ENCODE data around the gene PVRIG. TPM values are rescaled to one million over a fixed set of nuclear protein-coding genes. Genes with fewer than 3 reads are reported as not detected.
"Not testable (repeated sequence)": the region's sequence is repeated elsewhere in the genome, so short reads cannot be mapped to it uniquely, and the experiment has no call there.

PVRIG gene
- total RNA-seq, 1 donor from 2014 or later, result 1.1 TPM

GRCh38 chr7:100234660-100235317, 15.0 kb downstream of the PVRIG start:
- DNase-seq (ENCODE audit: low spot score), result not testable (repeated sequence)

DNA sequence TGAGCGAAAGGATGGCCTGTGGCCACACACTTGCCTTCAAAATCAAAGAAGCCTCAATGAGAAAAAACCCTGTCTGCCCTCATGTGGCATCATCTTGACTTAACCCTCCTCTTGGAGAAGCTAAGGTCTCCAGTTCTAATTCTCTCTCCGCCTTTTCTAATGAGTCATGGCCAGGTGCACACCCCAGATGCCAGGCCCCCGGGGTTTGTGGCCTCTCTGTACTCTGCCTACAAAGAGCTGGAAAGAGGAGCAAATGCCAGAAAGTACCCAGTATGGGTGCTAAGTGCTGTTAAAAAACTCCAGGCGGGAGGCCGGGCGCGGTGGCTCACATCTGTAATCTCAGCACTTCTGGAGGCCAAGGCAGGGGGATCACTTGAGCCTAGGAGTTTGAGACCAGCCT, 20.2 kb downstream of the PVRIG start:
- DNase-seq (ENCODE audit: low spot score), result not testable (repeated sequence)

GRCh38 chr7:100243385-100243784, 23.6 kb downstream of the PVRIG start:
- not testable (repeated sequence) for DNase-seq (ENCODE audit: low spot score)

- not testable (repeated sequence) for DNase-seq (ENCODE audit: low spot score)
These were observed 25.3 kb downstream of the PVRIG start for GRCh38 chr7:100244988-100245605.

DNA sequence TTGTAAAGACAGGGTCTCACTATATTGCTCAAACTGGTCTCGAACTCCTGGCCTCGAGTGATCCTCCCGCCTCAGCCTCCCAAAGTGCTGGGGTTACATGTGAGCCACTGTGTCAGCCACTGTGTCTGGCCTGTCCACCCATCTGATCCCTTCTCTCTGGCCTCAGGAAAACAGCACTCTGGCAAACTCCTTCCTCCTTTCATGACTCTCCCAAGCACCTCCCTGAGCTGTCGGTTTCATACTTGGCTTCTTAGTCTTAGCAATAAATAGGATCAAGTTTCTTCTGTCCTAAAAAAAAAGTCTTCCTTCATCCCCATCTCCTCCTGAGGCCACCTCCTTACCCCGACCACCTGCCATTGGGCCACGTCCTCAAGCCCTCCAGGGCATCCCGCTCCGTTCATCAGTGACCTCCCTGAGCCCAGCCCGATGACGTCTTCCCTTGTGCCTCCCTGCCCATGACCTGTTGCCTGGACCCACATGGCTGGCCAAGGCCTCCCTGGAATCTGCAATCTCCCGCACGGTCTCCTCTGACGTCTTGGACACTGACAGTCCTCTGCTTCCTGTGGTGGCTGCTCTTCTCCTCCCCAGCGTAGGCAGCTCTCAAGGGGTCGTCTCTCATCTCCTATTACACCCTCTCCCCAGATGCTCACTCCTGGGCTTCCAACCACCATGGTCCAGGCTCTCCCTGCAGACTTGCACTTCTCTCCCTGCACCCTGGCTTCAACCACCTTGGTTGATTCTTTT, 26.5 kb downstream of the PVRIG start:
- not testable (repeated sequence) for DNase-seq (ENCODE audit: low spot score)

DNA sequence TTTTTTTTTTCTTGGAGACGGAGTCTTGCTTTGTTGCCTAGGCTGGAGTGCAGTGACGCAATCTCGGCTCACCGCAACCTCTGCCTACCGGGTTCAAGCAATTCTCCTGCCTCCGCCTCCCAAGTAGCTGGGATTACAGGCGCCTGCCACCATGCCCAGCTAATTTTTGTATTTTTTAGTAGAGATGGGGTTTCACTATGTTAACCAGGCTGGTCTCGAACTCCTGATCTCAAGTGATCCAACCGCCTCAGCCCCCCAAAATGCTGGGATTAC, 27.1 kb downstream of the PVRIG start:
- not testable (repeated sequence) for DNase-seq (ENCODE audit: low spot score)

DNA sequence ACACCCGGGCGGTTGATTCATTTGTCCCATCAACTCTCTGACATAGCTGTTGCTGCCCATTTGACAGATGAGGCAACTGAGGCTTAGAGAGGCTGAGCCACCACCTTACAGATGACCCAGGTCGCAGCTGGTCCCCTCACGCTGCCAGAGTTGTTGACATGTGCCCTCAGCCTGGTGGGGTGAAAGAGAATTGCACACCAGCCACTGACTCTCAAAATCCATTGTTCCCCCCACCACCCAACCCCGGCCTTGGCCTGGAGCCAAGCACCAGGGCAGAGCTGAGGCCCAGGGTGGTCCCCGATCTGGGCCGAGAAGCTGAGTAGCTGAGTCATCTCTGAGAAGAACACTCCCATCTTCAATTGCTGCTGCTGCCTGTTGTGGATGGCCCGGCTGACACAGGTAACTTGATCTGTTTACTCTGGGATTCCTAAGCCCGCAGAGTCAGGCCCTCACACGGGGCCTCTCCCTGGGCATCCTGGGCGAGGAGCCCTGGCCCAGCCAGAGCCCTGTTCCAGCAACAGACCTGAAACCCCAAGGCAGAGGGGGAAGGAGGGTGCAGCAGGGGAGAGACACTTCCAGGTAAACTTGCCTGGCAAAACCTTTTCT, 27.5 kb downstream of the PVRIG start:
- peak; percentile 50 for DNase-seq (ENCODE audit: low spot score)

- no peak for DNase-seq (ENCODE audit: low spot score)
These were observed 28.7 kb downstream of the PVRIG start for GRCh38 chr7:100248483-100248882.

GRCh38 chr7:100257017-100257416, 37.3 kb downstream of the PVRIG start:
- no peak for DNase-seq (ENCODE audit: low spot score)

GRCh38 chr7:100259984-100260383, 40.2 kb downstream of the PVRIG start:
- DNase-seq (ENCODE audit: low spot score), result not testable (repeated sequence)

GRCh38 chr7:100262896-100263295, 43.1 kb downstream of the PVRIG start:
- not testable (repeated sequence) for DNase-seq (ENCODE audit: low spot score)

GRCh38 chr7:100264223-100264622, 44.5 kb downstream of the PVRIG start:
- DNase-seq (ENCODE audit: low spot score), result not testable (repeated sequence)

DNA sequence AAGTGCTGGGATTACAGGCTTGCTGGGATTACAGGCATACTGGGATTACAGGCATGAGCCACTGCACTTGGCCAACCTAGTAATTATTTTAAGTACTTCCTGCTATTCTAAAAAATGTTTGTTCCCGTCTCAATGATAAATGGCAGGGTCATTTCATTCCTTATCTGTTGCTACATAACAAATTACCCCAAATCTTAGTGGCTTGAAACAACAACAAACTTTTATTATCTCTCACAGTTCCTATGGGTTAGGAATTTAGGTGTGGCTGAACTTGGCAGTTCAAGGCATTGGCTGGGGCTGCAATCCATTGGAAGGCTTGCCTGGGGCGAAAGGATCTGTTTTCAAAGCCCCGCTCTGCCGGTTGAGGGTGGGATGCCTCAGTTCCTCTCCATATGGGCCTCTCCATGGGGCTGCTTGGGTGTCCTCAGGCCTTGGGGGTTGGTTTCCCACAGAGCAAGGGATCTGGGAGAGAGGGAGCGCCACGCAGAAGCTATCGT, 45.0 kb downstream of the PVRIG start:
- DNase-seq (ENCODE audit: low spot score), result not testable (repeated sequence)

GRCh38 chr7:100265851-100266250, 46.1 kb downstream of the PVRIG start:
- not testable (repeated sequence) for DNase-seq (ENCODE audit: low spot score)

DNA sequence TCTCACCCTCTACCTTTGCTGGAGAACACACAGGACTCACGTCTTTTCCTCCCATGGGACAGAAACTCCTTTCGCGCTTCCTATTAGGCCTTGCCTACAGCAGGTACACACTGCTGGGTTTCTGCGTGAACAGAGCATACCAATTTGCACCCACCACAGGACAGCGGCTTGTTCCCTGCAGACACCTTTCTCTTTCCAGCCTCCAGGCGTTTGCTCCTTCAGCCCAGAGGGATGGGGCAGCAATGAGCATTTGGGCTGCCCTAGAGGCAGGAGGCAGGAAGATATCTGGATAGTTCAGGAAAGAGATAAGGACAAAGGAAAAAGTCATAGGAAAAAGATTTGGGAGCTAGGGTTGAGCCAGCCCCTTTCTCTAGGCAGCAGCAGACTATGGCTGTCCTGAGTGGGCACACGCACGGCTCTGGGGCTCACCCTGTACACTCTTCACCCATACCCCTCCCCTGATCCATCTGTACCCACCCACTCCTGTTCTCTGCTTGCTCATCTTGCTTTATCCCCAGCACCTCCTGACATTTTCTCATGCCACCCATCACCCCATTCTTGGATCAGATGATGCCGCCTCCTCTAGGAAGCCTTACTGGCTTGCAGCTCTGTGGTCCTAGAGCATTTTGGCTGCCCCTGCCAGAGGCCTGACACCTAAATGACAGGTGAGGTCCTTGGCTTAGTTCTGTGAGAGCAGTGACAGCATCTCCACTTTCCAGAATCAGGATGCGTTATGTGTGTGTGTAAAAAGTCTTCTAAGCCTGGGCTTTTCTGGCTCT, 47.0 kb downstream of the PVRIG start:
- DNase-seq (ENCODE audit: low spot score), result no peak

- no peak for DNase-seq (ENCODE audit: low spot score)
These were observed 47.9 kb downstream of the PVRIG start for GRCh38 chr7:100267648-100268047.

DNA sequence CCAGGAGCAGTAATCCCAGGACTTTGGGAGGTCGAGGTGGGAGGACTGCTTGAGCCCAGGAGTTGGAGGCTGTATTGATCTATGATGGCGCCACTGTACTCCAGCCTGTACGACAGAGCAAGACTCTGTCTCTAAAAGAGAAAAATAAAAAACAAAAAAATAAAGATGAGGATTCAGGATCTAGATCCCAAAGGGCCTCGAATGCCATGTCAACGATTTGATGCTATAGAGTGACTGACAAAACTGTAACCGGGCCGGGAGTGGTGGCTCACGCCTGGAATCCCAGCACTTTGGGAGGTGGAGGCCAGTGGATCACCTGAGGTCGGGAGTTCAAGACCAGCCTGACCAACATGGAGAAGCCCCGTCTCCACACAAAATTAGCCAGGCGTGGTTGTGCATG, 49.1 kb downstream of the PVRIG start:
- DNase-seq (ENCODE audit: low spot score), result not testable (repeated sequence)

DNA sequence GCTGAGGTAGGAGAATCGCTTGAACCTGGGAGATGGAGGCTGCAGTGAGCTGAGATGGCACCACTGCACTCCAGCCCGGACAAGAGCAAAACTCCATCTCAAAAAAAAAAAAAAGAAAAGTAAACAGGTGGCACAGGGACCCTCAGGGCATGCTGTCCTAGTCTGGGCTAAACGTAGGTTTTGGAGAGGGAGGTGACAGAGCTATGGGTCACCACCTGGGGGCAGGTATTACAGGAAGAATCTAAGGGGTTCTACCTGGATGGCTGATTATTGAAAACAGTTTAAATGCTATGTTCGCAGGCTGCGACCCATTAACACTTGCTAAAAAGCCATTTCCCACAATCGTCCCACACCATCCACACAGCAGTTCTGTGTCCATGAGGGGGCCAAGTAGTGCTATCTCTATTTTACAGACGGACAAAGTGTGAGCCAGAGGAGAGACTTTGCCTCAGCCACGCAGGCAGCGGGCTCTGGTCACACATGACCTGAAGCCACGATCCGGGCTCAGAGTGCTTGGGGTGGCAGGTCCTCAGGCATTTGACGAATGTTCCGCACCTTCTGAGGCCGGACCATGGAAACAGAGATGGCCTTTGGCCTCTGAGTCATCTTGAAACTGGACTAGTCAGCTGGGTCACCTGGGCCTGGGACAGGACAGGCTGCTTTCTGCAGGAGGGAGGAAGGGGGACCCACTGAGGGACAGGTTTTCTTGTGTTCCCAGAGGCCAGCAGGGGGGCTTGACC, 49.7 kb downstream of the PVRIG start:
- DNase-seq (ENCODE audit: low spot score), result not testable (repeated sequence)

- not testable (repeated sequence) for DNase-seq (ENCODE audit: low spot score)
These were observed 50.5 kb downstream of the PVRIG start for GRCh38 chr7:100270046-100270918.

Data from ureter (tissue), 1 donor.